WTC11 (cell line): Measurements from ENCODE around the gene PPA2. TPM values are rescaled to one million over a fixed set of nuclear protein-coding genes. Genes with fewer than 3 reads are reported as not detected.

Source experiments
- ATAC-seq: fragments of 200-7000 bp; cut with Tn5 transposase; 2 replicates; pipeline ENCODE4 v1.10.0; 2021; ENCODE audit warnings: mild to moderate bottlenecking, moderate library complexity
- CTCF ChIA-PET: fragments of 300-600 bp; sonication (Branson Sonifier 250); formaldehyde crosslinking; loops from one replicate; lab custom pipeline; 2021; ENCODE audit warnings: antibody characterized with exemption; lab: Charles Lee
- POLR2A ChIA-PET: fragments of 350-600 bp; sonication (Branson Sonifier 250); formaldehyde crosslinking; loops from one replicate; lab custom pipeline; 2021; ENCODE audit warnings: antibody characterized with exemption; lab: Charles Lee
- DNase-seq: peaks from one replicate; pipeline ENCODE4 v3.0.0; 2021; ENCODE audit warnings: low spot score
- H3K27ac Mint-ChIP-seq: 2 replicates; pipeline ENCODE4 v1.8.0; 2021; ENCODE audit warnings: mixed read lengths
- H3K27me3 Mint-ChIP-seq: 2 replicates; pipeline ENCODE4 v1.8.0; 2021; ENCODE audit warnings: low read depth, mild to moderate bottlenecking, moderate library complexity, mixed read lengths
- H3K36me3 Mint-ChIP-seq: 2 replicates; pipeline ENCODE4 v1.8.0; 2021; ENCODE audit warnings: mixed read lengths
- H3K4me1 Mint-ChIP-seq: 2 replicates; pipeline ENCODE4 v1.8.0; 2022; ENCODE audit warnings: mixed read lengths
- H3K4me3 Mint-ChIP-seq: 2 replicates; pipeline ENCODE4 v1.8.0; 2021; ENCODE audit warnings: mild to moderate bottlenecking, moderate library complexity, mixed read lengths
- H3K9me3 Mint-ChIP-seq: 2 replicates; pipeline ENCODE4 v1.8.0; 2021; ENCODE audit warnings: mixed read lengths
- AFF4 ChIP-seq: sonication (generic); formaldehyde crosslinking; IDR thresholded peaks from 2 replicates; pipeline ENCODE4 v1.8.1; 2023; ENCODE audit warnings: mild to moderate bottlenecking, missing genetic modification reagents, borderline replicate concordance
- ATF1 ChIP-seq: sonication (generic); formaldehyde crosslinking; IDR thresholded peaks from 2 replicates; pipeline ENCODE4 v1.8.1; 2023; ENCODE audit warnings: mild to moderate bottlenecking, moderate library complexity, missing genetic modification reagents
- E2F1 ChIP-seq: sonication (generic); formaldehyde crosslinking; IDR thresholded peaks from 2 replicates; pipeline ENCODE4 v1.8.0; 2022; ENCODE audit warnings: mild to moderate bottlenecking, missing genetic modification reagents
- E2F5 ChIP-seq: sonication (generic); formaldehyde crosslinking; IDR thresholded peaks from 2 replicates; pipeline ENCODE4 v1.8.1; 2022; ENCODE audit warnings: mild to moderate bottlenecking, moderate library complexity, missing genetic modification reagents
- FOXJ3 ChIP-seq: sonication (generic); formaldehyde crosslinking; IDR thresholded peaks from 2 replicates; pipeline ENCODE4 v1.9.0; 2021; ENCODE audit warnings: missing genetic modification reagents, mild to moderate bottlenecking, borderline replicate concordance
- FOXK1 ChIP-seq: sonication (generic); formaldehyde crosslinking; IDR thresholded peaks from 2 replicates; pipeline ENCODE4 v1.8.0; 2022; ENCODE audit warnings: mild to moderate bottlenecking, moderate library complexity, missing genetic modification reagents
- IRF2 ChIP-seq: sonication (generic); formaldehyde crosslinking; IDR thresholded peaks from 2 replicates; pipeline ENCODE4 v1.8.0; 2022; ENCODE audit warnings: low read depth, missing genetic modification reagents, borderline replicate concordance
- JAZF1 ChIP-seq: fragments of 250-450 bp; sonication (Bioruptor Pico); IDR thresholded peaks from 2 replicates; pipeline ENCODE4 v1.9.0; 2021; ENCODE audit warnings: moderate library complexity, mild to moderate bottlenecking, inconsistent platforms
- JUN ChIP-seq: sonication (generic); formaldehyde crosslinking; IDR thresholded peaks from 2 replicates; pipeline ENCODE4 v1.8.0; 2023; ENCODE audit warnings: mild to moderate bottlenecking, missing genetic modification reagents
- MYBL2 ChIP-seq: sonication (generic); formaldehyde crosslinking; IDR thresholded peaks from 2 replicates; pipeline ENCODE4 v1.8.1; 2023; ENCODE audit warnings: mild to moderate bottlenecking, moderate library complexity, missing genetic modification reagents
- NR1H2 ChIP-seq: sonication (generic); formaldehyde crosslinking; IDR thresholded peaks from 2 replicates; pipeline ENCODE4 v1.9.0; 2021; ENCODE audit warnings: mild to moderate bottlenecking, moderate library complexity, missing genetic modification reagents
- RELA ChIP-seq: sonication (generic); formaldehyde crosslinking; IDR thresholded peaks from 2 replicates; pipeline ENCODE4 v1.8.1; 2022; ENCODE audit warnings: missing genetic modification reagents, mild to moderate bottlenecking, borderline replicate concordance
- SMAD4 ChIP-seq: sonication (generic); formaldehyde crosslinking; IDR thresholded peaks from 2 replicates; pipeline ENCODE4 v1.8.0; 2022; ENCODE audit warnings: mild to moderate bottlenecking, missing genetic modification reagents
- SP1 ChIP-seq: sonication (generic); formaldehyde crosslinking; conservative IDR thresholded peaks from 2 replicates; pipeline ENCODE4 v1.8.1; 2022; ENCODE audit warnings: missing genetic modification reagents
- ZNF219 ChIP-seq: sonication (generic); formaldehyde crosslinking; IDR thresholded peaks from 2 replicates; pipeline ENCODE4 v1.8.0; 2023; ENCODE audit warnings: missing genetic modification reagents, mild to moderate bottlenecking, borderline replicate concordance
- ZNF317 ChIP-seq: sonication (generic); formaldehyde crosslinking; IDR thresholded peaks from 2 replicates; pipeline ENCODE4 v1.8.1; 2023; ENCODE audit warnings: low read depth, mild to moderate bottlenecking, moderate library complexity, missing genetic modification reagents, borderline replicate concordance
- ZNF416 ChIP-seq: fragments of 250-450 bp; sonication (Bioruptor Pico); IDR thresholded peaks from 2 replicates; pipeline ENCODE4 v1.9.0; 2021; ENCODE audit warnings: mild to moderate bottlenecking, inconsistent platforms
- ZNF671 ChIP-seq: fragments of 250-450 bp; sonication (Bioruptor Pico); IDR thresholded peaks from 2 replicates; pipeline ENCODE4 v1.8.0; 2021; ENCODE audit warnings: mild to moderate bottlenecking
- total RNA-seq: library from RNA; stranded (reverse); gene quantifications from 3 replicates; pipeline ENCODE4 v1.2.3, GENCODE V29; 2021
- TF ChIP-seq, protein P1 (sequence below): sonication (generic); formaldehyde crosslinking; IDR thresholded peaks from 2 replicates; pipeline ENCODE4 v1.8.0; 2022; ENCODE audit warnings: mild to moderate bottlenecking, missing genetic modification reagents

The PPA2 gene
- total RNA-seq, 1 experiment from 2014 or later = 50.8 TPM

GRCh38 chr4:105343146-105343931, 130.5 kb downstream of the PPA2 start:
- Mint-ChIP-seq H3K36me3 (no peaks in the 10 kb centered on the region), H3K4me3 (no peak overlapping the region), H3K27me3 (no peaks in the 10 kb centered on the region), H3K9me3 (no peaks in the 10 kb centered on the region), H3K27ac (no peak overlapping the region), H3K4me1 (no peaks in the 10 kb centered on the region)
- POLR2A ChIA-PET = no interaction called here
- CTCF ChIA-PET = interaction anchor here (1.2 kb wide), 1 partner anchor 131 kb away, joined by 5 read pairs; the partner anchor contains the start of gene PPA2
- TF ChIP-seq ZNF416 (CRISPR knock-in tag) (no peak), SP1 (CRISPR knock-in tag) (no peak), E2F1 (CRISPR knock-in tag) (no peak), ZNF317 (CRISPR knock-in tag) (no peak), MYBL2 (no peak), FOXK1 (no peak), ZNF671 (CRISPR knock-in tag) (no peak), JUN (CRISPR knock-in tag) (no peak), ZNF219 (CRISPR knock-in tag) (no peak), SMAD4 (CRISPR knock-in tag) (no peak), E2F5 (CRISPR knock-in tag) (no peak), ATF1 (CRISPR knock-in tag) (no peak), JAZF1 (CRISPR knock-in tag) (no peak)
- ATAC-seq (no peak), DNase-seq (no peak)

- Mint-ChIP-seq H3K4me3 (no peak overlapping the region), H3K4me1 (peaks cover 16% of the 10 kb centered on the region), H3K27me3 (no peaks in the 10 kb centered on the region), H3K27ac (no peak overlapping the region), H3K36me3 (no peaks in the 10 kb centered on the region), H3K9me3 (no peaks in the 10 kb centered on the region; the same call in 1 of the 2 replicates)
- TF ChIP-seq IRF2 (CRISPR knock-in tag) (no peak), RELA (no peak), FOXJ3 (CRISPR knock-in tag) (no peak), AFF4 (CRISPR knock-in tag) (no peak), NR1H2 (CRISPR knock-in tag) (no peak), MYBL2 (no peak)
- TF ChIP-seq, protein P1, sequence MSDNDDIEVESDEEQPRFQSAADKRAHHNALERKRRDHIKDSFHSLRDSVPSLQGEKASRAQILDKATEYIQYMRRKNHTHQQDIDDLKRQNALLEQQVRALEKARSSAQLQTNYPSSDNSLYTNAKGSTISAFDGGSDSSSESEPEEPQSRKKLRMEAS (CRISPR knock-in tag) = no peak
- ChIA-PET POLR2A (no interaction called here), CTCF (no interaction called here)
- ATAC-seq = no peak
- no peak for DNase-seq
Measured at GRCh38 chr4:105329081-105329480, 144.8 kb downstream of the PPA2 start.
